MM.1S (cell line): Measurements from ENCODE around the gene IL3.

ENCODE experiments used
- EZH2 ChIP-seq: fragments of 300-600 bp; sonication (generic); optimal IDR thresholded peaks from 2 replicates; pipeline ENCODE3; 2017; ENCODE audit warnings: low read depth, mild to moderate bottlenecking, antibody characterized with exemption, low read length, mixed read lengths
- TF ChIP-seq, protein P1 (sequence below): fragments of 300-600 bp; sonication (generic); IDR thresholded peaks from 2 replicates; pipeline ENCODE4 v1.5.1; 2016; ENCODE audit warnings: antibody characterized with exemption, low read length, mixed read lengths

DNA sequence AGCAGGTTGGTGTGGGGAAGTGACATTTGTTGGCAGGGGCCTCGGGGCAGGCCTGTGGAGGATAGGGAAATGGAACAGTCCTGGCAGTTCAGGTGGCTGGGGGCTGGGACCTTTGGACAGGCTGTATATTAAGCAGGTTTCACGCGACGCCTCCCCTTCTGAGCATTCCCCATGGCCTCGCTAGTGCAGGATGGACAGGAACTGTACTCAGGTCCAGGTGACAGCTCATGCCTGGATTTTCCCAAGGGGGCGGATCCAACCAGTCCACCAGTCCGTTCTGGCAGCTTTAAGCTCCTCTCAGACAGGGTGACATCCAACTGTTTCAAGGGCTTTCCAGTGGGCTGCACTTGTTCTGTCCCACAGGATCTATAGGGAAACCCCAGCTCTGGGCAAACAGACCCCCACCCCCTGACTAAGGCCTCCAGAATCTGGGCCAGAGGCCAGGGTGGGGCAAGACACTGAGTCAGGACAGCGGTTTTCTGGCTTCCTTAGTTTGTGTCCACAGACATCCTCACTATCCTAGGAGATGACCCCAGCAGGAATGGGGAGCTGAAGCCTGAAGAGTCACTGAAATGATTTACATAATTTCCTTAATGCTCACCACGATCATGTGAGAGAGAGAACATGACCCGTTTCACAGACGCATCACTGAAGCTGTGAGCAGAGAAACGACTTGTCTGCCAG lies 34.1 kb downstream of the IL3 start:
- TF ChIP-seq, protein P1, sequence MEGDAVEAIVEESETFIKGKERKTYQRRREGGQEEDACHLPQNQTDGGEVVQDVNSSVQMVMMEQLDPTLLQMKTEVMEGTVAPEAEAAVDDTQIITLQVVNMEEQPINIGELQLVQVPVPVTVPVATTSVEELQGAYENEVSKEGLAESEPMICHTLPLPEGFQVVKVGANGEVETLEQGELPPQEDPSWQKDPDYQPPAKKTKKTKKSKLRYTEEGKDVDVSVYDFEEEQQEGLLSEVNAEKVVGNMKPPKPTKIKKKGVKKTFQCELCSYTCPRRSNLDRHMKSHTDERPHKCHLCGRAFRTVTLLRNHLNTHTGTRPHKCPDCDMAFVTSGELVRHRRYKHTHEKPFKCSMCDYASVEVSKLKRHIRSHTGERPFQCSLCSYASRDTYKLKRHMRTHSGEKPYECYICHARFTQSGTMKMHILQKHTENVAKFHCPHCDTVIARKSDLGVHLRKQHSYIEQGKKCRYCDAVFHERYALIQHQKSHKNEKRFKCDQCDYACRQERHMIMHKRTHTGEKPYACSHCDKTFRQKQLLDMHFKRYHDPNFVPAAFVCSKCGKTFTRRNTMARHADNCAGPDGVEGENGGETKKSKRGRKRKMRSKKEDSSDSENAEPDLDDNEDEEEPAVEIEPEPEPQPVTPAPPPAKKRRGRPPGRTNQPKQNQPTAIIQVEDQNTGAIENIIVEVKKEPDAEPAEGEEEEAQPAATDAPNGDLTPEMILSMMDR: no peak
- TF ChIP-seq EZH2: no peak
